Stimulated activated CD4-positive, alpha-beta T cell treated with anti-CD3 and anti-CD28 coated beads, TNF-alpha, amount 100 ng/mL, for 1 hour (primary cell): ENCODE data around the gene SCAF1.

Source experiments
- DNase-seq, 3 donors: peaks; one replicate each; pipeline ENCODE4 v3.0.0-alpha.2; 2020; ENCODE audit warnings: low read depth in 3 of 3, low spot score in 1 of 3

Gene SCAF1

GRCh38 chr19:49704888-49705642, 63.1 kb downstream of the SCAF1 start:
- DNase-seq, result no peak

DNA sequence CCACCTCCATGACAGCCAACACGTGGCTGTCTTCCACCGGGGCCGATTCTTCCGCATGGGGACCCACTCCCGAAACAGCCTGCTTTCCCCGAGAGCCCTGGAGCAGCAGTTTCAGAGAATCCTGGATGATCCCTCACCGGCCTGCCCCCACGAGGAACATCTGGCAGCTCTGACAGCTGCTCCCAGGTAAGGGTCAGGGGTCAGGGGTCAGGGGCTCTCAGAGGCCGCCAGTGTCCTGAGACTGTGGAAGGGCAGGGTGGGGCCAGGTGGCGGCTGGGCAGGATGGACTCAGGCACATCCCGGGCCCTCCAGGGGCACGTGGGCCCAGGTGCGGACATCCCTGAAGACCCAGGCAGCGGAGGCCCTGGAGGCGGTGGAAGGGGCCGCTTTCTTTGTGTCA, 63.9 kb downstream of the SCAF1 start:
- no peak for DNase-seq
